Natural killer cell (primary cell): ENCODE data around the gene TRMT10C. TPM values are rescaled to one million over a fixed set of nuclear protein-coding genes. Genes with fewer than 3 reads are reported as not detected.
"Not testable (repeated sequence)": the region's sequence is repeated elsewhere in the genome, so short reads cannot be mapped to it uniquely, and the experiment has no call there.

ENCODE experiments used
- ATAC-seq, 3 donors: fragments of 150-1000 bp in 2 of 3; fragments of 200-7000 bp in 1 of 3; cut with Tn5 transposase; 1 replicate in 1 of 3; 2 replicates in 2 of 3; pipeline ENCODE4 v1.10.0; 2021; ENCODE audit warnings: mild to moderate bottlenecking in 2 of 3, moderate library complexity in 2 of 3
- DNase-seq, 2 donors: peaks; one replicate each; pipeline versions ENCODE4 v3.0.0 to v3.0.0-alpha.2; 2013 to 2021; ENCODE audit warnings: mixed read lengths in 1 of 2
- H3K27ac ChIP-seq: one replicate; pipeline ENCODE4 v1.5.1; 2013; ENCODE audit warnings: mild to moderate bottlenecking, low read length
- H3K27me3 ChIP-seq: one replicate; pipeline ENCODE4 v1.6.1; 2013; ENCODE audit warnings: low read length; ENCODE audit not compliant: control insufficient read depth, insufficient read depth
- H3K36me3 ChIP-seq: one replicate; pipeline ENCODE4 v1.6.1; 2013; ENCODE audit warnings: low read length; ENCODE audit not compliant: control insufficient read depth, insufficient read depth
- H3K4me1 ChIP-seq: one replicate; pipeline ENCODE4 v1.6.1; 2013; ENCODE audit warnings: low read length; ENCODE audit not compliant: control insufficient read depth, insufficient read depth
- H3K4me3 ChIP-seq: one replicate; pipeline ENCODE4 v1.5.1; 2013; ENCODE audit warnings: low read length
- H3K9me3 ChIP-seq: one replicate; pipeline ENCODE4 v1.6.1; 2013; ENCODE audit warnings: low read length; ENCODE audit not compliant: control insufficient read depth, insufficient read depth
- H3K27ac Mint-ChIP-seq, 2 donors: one replicate each; pipeline ENCODE4 v1.8.0; 2022; ENCODE audit warnings: mild to moderate bottlenecking in 2 of 2, mixed read lengths in 2 of 2, moderate library complexity in 1 of 2
- H3K27me3 Mint-ChIP-seq, 2 donors: one replicate each; pipeline ENCODE4 v1.8.0; 2022; ENCODE audit warnings: low read depth in 2 of 2, mixed read lengths in 2 of 2
- H3K36me3 Mint-ChIP-seq: one replicate; pipeline ENCODE4 v1.8.0; 2022; ENCODE audit warnings: mixed read lengths
- H3K4me1 Mint-ChIP-seq, 2 donors: one replicate each; pipeline ENCODE4 v1.8.0; 2022; ENCODE audit warnings: mixed read lengths in 2 of 2
- H3K4me3 Mint-ChIP-seq: one replicate; pipeline ENCODE4 v1.8.0; 2022; ENCODE audit warnings: mild to moderate bottlenecking, moderate library complexity, mixed read lengths
- H3K9me3 Mint-ChIP-seq, 2 donors: one replicate each; pipeline ENCODE4 v1.8.0; 2022; ENCODE audit warnings: mixed read lengths in 2 of 2
- CTCF ChIP-seq: fragments of 200-600 bp; IDR thresholded peaks from one replicate; pipeline ENCODE4 v1.8.0; 2022; ENCODE audit warnings: antibody characterized with exemption
- WGBS: methylation state at CpG from one replicate; pipeline ENCODE4 v1.1.7; 2013; ENCODE audit warnings: missing lambda C conversion rate; ENCODE audit not compliant: insufficient coverage; 5-methylcytosine and 5-hydroxymethylcytosine counted together
- intact Hi-C: fragments of 100-400 bp; cut with micrococcal nuclease; formaldehyde crosslinking; loops from one replicate; pipeline ENCODE4 v1.14.2; 2022
- total RNA-seq, 4 donors: library from RNA; stranded (reverse); fragments of 120-200 nt in 1 of 4; gene quantifications; one replicate each; pipeline versions ENCODE4 v1.2.3 to v1.2.4, GENCODE V29; 2013 to 2022

The TRMT10C gene
- total RNA-seq, 3 donors from 2014 or later (not counting 1 experiment from before 2014, with no cell fraction given) = 18.4 to 19.1 (median 19.0) TPM

- no peaks in the 10 kb centered on the region for H3K27me3 Mint-ChIP-seq
- no peak overlapping the region for H3K4me3 Mint-ChIP-seq
- no peak for ATAC-seq
- H3K4me1 Mint-ChIP-seq = no peaks in the 10 kb centered on the region
- Histone ChIP-seq H3K27me3 (no peaks in the 10 kb centered on the region), H3K36me3 (no peaks in the 10 kb centered on the region), H3K27ac (no peak overlapping the region), H3K4me3 (no peak overlapping the region), H3K9me3 (no peaks in the 10 kb centered on the region), H3K4me1 (no peaks in the 10 kb centered on the region)
- no peak for DNase-seq
- intact Hi-C loops = no loop called here
- H3K36me3 Mint-ChIP-seq = no peaks in the 10 kb centered on the region
- WGBS = 93% methylated on average over 1 of the region's 1 CpG
- no peaks in the 10 kb centered on the region for H3K9me3 Mint-ChIP-seq
- TF ChIP-seq CTCF = no peak
- H3K27ac Mint-ChIP-seq = no peak overlapping the region
These were observed 41.5 kb downstream of the TRMT10C start for GRCh38 chr3:101603184-101603583.

- ATAC-seq, H3K9me3 Mint-ChIP-seq, H3K27ac Mint-ChIP-seq, H3K4me3 Mint-ChIP-seq, H3K4me1 Mint-ChIP-seq, H3K36me3 Mint-ChIP-seq, H3K27me3 Mint-ChIP-seq, H3K9me3 ChIP-seq, H3K27ac ChIP-seq, H3K36me3 ChIP-seq, DNase-seq, H3K4me3 ChIP-seq, H3K4me1 ChIP-seq, H3K27me3 ChIP-seq, intact Hi-C loops: not testable (repeated sequence)
- WGBS = 79% methylated on average over 10 of the region's 10 CpGs
These were observed 43.7 kb downstream of the TRMT10C start for GRCh38 chr3:101605398-101605797.

- intact Hi-C loops = no loop called here
- no peak for TF ChIP-seq CTCF
- no peaks in the 10 kb centered on the region for H3K9me3 Mint-ChIP-seq
These were observed 49.4 kb downstream of the TRMT10C start for GRCh38 chr3:101611023-101611422.

GRCh38 chr3:101613014-101613413, 51.3 kb downstream of the TRMT10C start:
- ATAC-seq, H3K36me3 ChIP-seq, H3K4me1 Mint-ChIP-seq, H3K27me3 ChIP-seq, H3K9me3 ChIP-seq, H3K27ac ChIP-seq, intact Hi-C loops, H3K4me1 ChIP-seq, H3K36me3 Mint-ChIP-seq, H3K4me3 Mint-ChIP-seq, H3K4me3 ChIP-seq, H3K27ac Mint-ChIP-seq, DNase-seq, H3K27me3 Mint-ChIP-seq, H3K9me3 Mint-ChIP-seq: not testable (repeated sequence)
- 74% methylated on average over 6 of the region's 9 CpGs for WGBS

More at GRCh38 chr3:101611023-101611422, 49.4 kb downstream of the TRMT10C start:
- Histone ChIP-seq H3K27ac (no peak overlapping the region), H3K9me3 (no peaks in the 10 kb centered on the region), H3K36me3 (no peaks in the 10 kb centered on the region), H3K4me3 (no peak overlapping the region), H3K4me1 (no peaks in the 10 kb centered on the region), H3K27me3 (no peaks in the 10 kb centered on the region)
- Mint-ChIP-seq H3K27ac (no peak overlapping the region), H3K27me3 (no peaks in the 10 kb centered on the region), H3K36me3 (no peaks in the 10 kb centered on the region), H3K4me1 (no peaks in the 10 kb centered on the region), H3K4me3 (no peak overlapping the region)
- ATAC-seq (no peak), DNase-seq (no peak)
- 100% methylated on average over 1 of the region's 2 CpGs for whole genome bisulfite sequencing

- no peaks in the 10 kb centered on the region for H3K9me3 ChIP-seq
- no peaks in the 10 kb centered on the region for H3K4me1 ChIP-seq
- DNase-seq (no peak), ATAC-seq (no peak)
- Mint-ChIP-seq H3K4me1 (no peaks in the 10 kb centered on the region), H3K4me3 (no peak overlapping the region), H3K27me3 (no peaks in the 10 kb centered on the region), H3K9me3 (no peaks in the 10 kb centered on the region), H3K36me3 (no peaks in the 10 kb centered on the region), H3K27ac (no peak overlapping the region)
- 97% methylated on average over 5 of the region's 6 CpGs for WGBS
- H3K36me3 ChIP-seq = no peaks in the 10 kb centered on the region
- intact Hi-C loops = no loop called here
- H3K4me3 ChIP-seq = no peak overlapping the region
- no peak for TF ChIP-seq CTCF
- no peaks in the 10 kb centered on the region for H3K27me3 ChIP-seq
- H3K27ac ChIP-seq = no peak overlapping the region
These were observed 53.9 kb downstream of the TRMT10C start for GRCh38 chr3:101615525-101615924.
